ENCODE results near the gene AGO3.
A peak's percentile ranks its signal among the peaks of the same experiment; 100 is the strongest.

Gene AGO3

GRCh38 chr1:36094621-36095061 is 163.7 kb downstream of the AGO3 start:
- peaks cover 24% of the 10 kb centered on the region for H3K36me3 Mint-ChIP-seq
- H3K4me1 Mint-ChIP-seq: peaks cover 16% of the 10 kb centered on the region
- H3K27me3 Mint-ChIP-seq: no peaks in the 10 kb centered on the region
- CTCF ChIA-PET: interaction anchor here (1.0 to 3.5 kb wide), 5 partner anchors 13 to 191 kb away, joined by 3 to 35 read pairs (median 4); no protein-coding TSS in a partner anchor
- no peak overlapping the region for H3K4me3 Mint-ChIP-seq
- H3K27ac Mint-ChIP-seq: no peak overlapping the region
- no peak for DNase-seq
- H3K9me3 Mint-ChIP-seq: no peaks in the 10 kb centered on the region

- H3K4me3 Mint-ChIP-seq: no peak overlapping the region
- CTCF ChIA-PET: interaction anchor here (0.6 to 3.5 kb wide), 4 partner anchors 11 to 143 kb away, joined by 4 to 35 read pairs (median 4); no protein-coding TSS in a partner anchor
- H3K27ac Mint-ChIP-seq: no peak overlapping the region
- H3K36me3 Mint-ChIP-seq: peaks cover 21% of the 10 kb centered on the region
- peaks cover 11% of the 10 kb centered on the region for H3K4me1 Mint-ChIP-seq
- no peaks in the 10 kb centered on the region for H3K9me3 Mint-ChIP-seq
- DNase-seq: no peak
- peaks cover 4% of the 10 kb centered on the region for H3K27me3 Mint-ChIP-seq
Observed at GRCh38 chr1:36095760-36096405, 165.0 kb downstream of the AGO3 start.

GRCh38 chr1:36096500-36097432 is 165.9 kb downstream of the AGO3 start:
- H3K36me3 Mint-ChIP-seq: peaks cover 17% of the 10 kb centered on the region
- H3K4me1 Mint-ChIP-seq: peaks cover 9% of the 10 kb centered on the region
- peak; percentile 34 for DNase-seq
- H3K4me3 Mint-ChIP-seq: no peak overlapping the region
- no peak overlapping the region for H3K27ac Mint-ChIP-seq
- H3K9me3 Mint-ChIP-seq: no peaks in the 10 kb centered on the region
- H3K27me3 Mint-ChIP-seq: peaks cover 9% of the 10 kb centered on the region
- CTCF ChIA-PET: interaction anchor here (0.6 to 3.5 kb wide), 7 partner anchors 26 to 323 kb away, joined by 3 to 35 read pairs (median 4); no protein-coding TSS in a partner anchor

- H3K27me3 Mint-ChIP-seq: peaks cover 9% of the 10 kb centered on the region
- no peak for DNase-seq
- H3K4me3 Mint-ChIP-seq: no peak overlapping the region
- H3K9me3 Mint-ChIP-seq: no peaks in the 10 kb centered on the region
- peaks cover 3% of the 10 kb centered on the region for H3K4me1 Mint-ChIP-seq
- peaks cover 8% of the 10 kb centered on the region for H3K36me3 Mint-ChIP-seq
- H3K27ac Mint-ChIP-seq: no peak overlapping the region
- CTCF ChIA-PET: interaction anchor here (0.5 to 9.3 kb wide), 5 partner anchors 36 to 322 kb away, joined by 3 to 127 read pairs (median 5); no protein-coding TSS in a partner anchor
Observed at GRCh38 chr1:36097693-36098585, 167.0 kb downstream of the AGO3 start.

GRCh38 chr1:36098650-36099365 is 167.9 kb downstream of the AGO3 start:
- Mint-ChIP-seq H3K4me3 (no peak overlapping the region), H3K27ac (no peak overlapping the region), H3K27me3 (peaks cover 9% of the 10 kb centered on the region), H3K9me3 (no peaks in the 10 kb centered on the region), H3K36me3 (peaks cover 2% of the 10 kb centered on the region), H3K4me1 (peaks cover 3% of the 10 kb centered on the region)
- no peak for DNase-seq
- CTCF ChIA-PET: interaction anchor here (9.3 kb wide), 1 partner anchor 35 kb away, joined by 127 read pairs; no protein-coding TSS in a partner anchor

GRCh38 chr1:36099681-36100341 is 168.9 kb downstream of the AGO3 start:
- Mint-ChIP-seq H3K27me3 (peaks cover 9% of the 10 kb centered on the region), H3K36me3 (no peaks in the 10 kb centered on the region), H3K27ac (no peak overlapping the region), H3K9me3 (no peaks in the 10 kb centered on the region), H3K4me1 (peaks cover 3% of the 10 kb centered on the region), H3K4me3 (no peak overlapping the region)
- DNase-seq: peak; percentile 85
- CTCF ChIA-PET: interaction anchor here (0.8 to 9.3 kb wide), 9 partner anchors 16 to 322 kb away, joined by 3 to 127 read pairs (median 4); partner anchors contain the start of gene TRAPPC3

- H3K9me3 Mint-ChIP-seq: no peaks in the 10 kb centered on the region
- no peaks in the 10 kb centered on the region for H3K36me3 Mint-ChIP-seq
- H3K27ac Mint-ChIP-seq: no peak overlapping the region
- peaks cover 3% of the 10 kb centered on the region for H3K4me1 Mint-ChIP-seq
- H3K4me3 Mint-ChIP-seq: no peak overlapping the region
- CTCF ChIA-PET: interaction anchor here (0.8 to 9.3 kb wide), 10 partner anchors 15 to 321 kb away, joined by 3 to 127 read pairs (median 4); partner anchors contain the start of gene TRAPPC3
- H3K27me3 Mint-ChIP-seq: peaks cover 9% of the 10 kb centered on the region
- no peak for DNase-seq
Observed at GRCh38 chr1:36100376-36100775, 169.5 kb downstream of the AGO3 start.

GRCh38 chr1:36101546-36101945 is 170.6 kb downstream of the AGO3 start:
- CTCF ChIA-PET: interaction anchor here (0.7 to 9.3 kb wide), 6 partner anchors 27 to 184 kb away, joined by 3 to 127 read pairs (median 14); partner anchors contain the start of gene TRAPPC3
- no peak overlapping the region for H3K27ac Mint-ChIP-seq
- peaks cover 3% of the 10 kb centered on the region for H3K4me1 Mint-ChIP-seq
- no peaks in the 10 kb centered on the region for H3K36me3 Mint-ChIP-seq
- H3K27me3 Mint-ChIP-seq: peaks cover 9% of the 10 kb centered on the region
- no peak overlapping the region for H3K4me3 Mint-ChIP-seq
- no peak for DNase-seq
- no peaks in the 10 kb centered on the region for H3K9me3 Mint-ChIP-seq

GRCh38 chr1:36106269-36106668 is 175.4 kb downstream of the AGO3 start:
- H3K9me3 Mint-ChIP-seq: no peaks in the 10 kb centered on the region
- CTCF ChIA-PET: interaction anchor here (1.0 to 9.3 kb wide), 2 partner anchors 28 to 54 kb away, joined by 4 to 127 read pairs; no protein-coding TSS in a partner anchor
- H3K27ac Mint-ChIP-seq: no peak overlapping the region
- no peak for DNase-seq
- H3K4me3 Mint-ChIP-seq: no peak overlapping the region
- H3K36me3 Mint-ChIP-seq: no peaks in the 10 kb centered on the region
- peaks cover 8% of the 10 kb centered on the region for H3K27me3 Mint-ChIP-seq
- H3K4me1 Mint-ChIP-seq: peaks cover 27% of the 10 kb centered on the region

- Mint-ChIP-seq H3K4me3 (no peak overlapping the region), H3K27ac (no peak overlapping the region)
- CTCF ChIA-PET: interaction anchor here (1.0 to 9.3 kb wide), 4 partner anchors 12 to 53 kb away, joined by 4 to 127 read pairs (median 6); no protein-coding TSS in a partner anchor
Observed at GRCh38 chr1:36107394-36107793, 176.5 kb downstream of the AGO3 start.

GRCh38 chr1:36108314-36108713 is 177.4 kb downstream of the AGO3 start:
- no peaks in the 10 kb centered on the region for H3K9me3 Mint-ChIP-seq
- peak overlapping the region; percentile 79 for H3K27ac Mint-ChIP-seq
- H3K4me1 Mint-ChIP-seq: peaks cover 31% of the 10 kb centered on the region
- CTCF ChIA-PET: interaction anchor here (1.4 kb wide), 1 partner anchor 25 kb away, joined by 8 read pairs; no protein-coding TSS in a partner anchor
- H3K4me3 Mint-ChIP-seq: no peak overlapping the region
- no peak for DNase-seq
- H3K36me3 Mint-ChIP-seq: no peaks in the 10 kb centered on the region
- H3K27me3 Mint-ChIP-seq: peaks cover 10% of the 10 kb centered on the region

More at GRCh38 chr1:36107394-36107793, 176.5 kb downstream of the AGO3 start:
- peaks cover 31% of the 10 kb centered on the region for H3K4me1 Mint-ChIP-seq
- H3K36me3 Mint-ChIP-seq: no peaks in the 10 kb centered on the region
- peaks cover 10% of the 10 kb centered on the region for H3K27me3 Mint-ChIP-seq
- no peak for DNase-seq
- H3K9me3 Mint-ChIP-seq: no peaks in the 10 kb centered on the region

GRCh38 chr1:36109041-36109679 is 178.3 kb downstream of the AGO3 start:
- peak; percentile 73 for DNase-seq
- CTCF ChIA-PET: interaction anchor here (1.2 to 1.3 kb wide), 2 partner anchors 26 to 40 kb away, joined by 4 read pairs; partner anchors contain the start of gene TRAPPC3
- Mint-ChIP-seq H3K27me3 (peaks cover 10% of the 10 kb centered on the region), H3K36me3 (no peaks in the 10 kb centered on the region), H3K4me1 (peaks cover 31% of the 10 kb centered on the region), H3K27ac (peak overlapping the region; percentile 36), H3K9me3 (no peaks in the 10 kb centered on the region), H3K4me3 (no peak overlapping the region)
